Stimulated activated CD4-positive, alpha-beta T cell treated with anti-CD3 and anti-CD28 coated beads, Interleukin-2, amount 100 ng/mL, for 24 hours (primary cell): Measurements from ENCODE around the gene TNRC6C.

Experiments
- DNase-seq, 2 donors: peaks; one replicate each; pipeline ENCODE4 v3.0.0-alpha.2; 2020

Gene TNRC6C

GRCh38 chr17:78019367-78019975 lies 61.0 kb downstream of the TNRC6C start:
- no peak for DNase-seq

GRCh38 chr17:78019976-78020716 lies 61.6 kb downstream of the TNRC6C start:
- no peak for DNase-seq

GRCh38 chr17:78020717-78021108 lies 62.2 kb downstream of the TNRC6C start:
- DNase-seq = no peak

GRCh38 chr17:78022425-78022824 lies 63.9 kb downstream of the TNRC6C start:
- no peak for DNase-seq

- no peak for DNase-seq
These were observed 64.5 kb downstream of the TNRC6C start for GRCh38 chr17:78023042-78023441.

- no peak for DNase-seq
These were observed 67.9 kb downstream of the TNRC6C start for GRCh38 chr17:78026381-78026780.

GRCh38 chr17:78027121-78027520 lies 68.6 kb downstream of the TNRC6C start:
- DNase-seq = no peak

- no peak for DNase-seq
These were observed 71.2 kb downstream of the TNRC6C start for GRCh38 chr17:78029697-78030096.

GRCh38 chr17:78031435-78031834 lies 72.9 kb downstream of the TNRC6C start:
- no peak for DNase-seq

- DNase-seq = no peak
These were observed 73.7 kb downstream of the TNRC6C start for GRCh38 chr17:78032166-78032565.

GRCh38 chr17:78034429-78035091 lies 76.1 kb downstream of the TNRC6C start:
- DNase-seq = no peak

GRCh38 chr17:78037280-78037679 lies 78.8 kb downstream of the TNRC6C start:
- DNase-seq = no peak

GRCh38 chr17:78038748-78039288 lies 80.3 kb downstream of the TNRC6C start:
- DNase-seq = no peak

GRCh38 chr17:78039581-78039980 lies 81.1 kb downstream of the TNRC6C start:
- DNase-seq = no peak

- DNase-seq = peak; percentile 21 to 30
These were observed 82.2 kb downstream of the TNRC6C start for GRCh38 chr17:78040440-78041385.

GRCh38 chr17:78041386-78042179 lies 83.1 kb downstream of the TNRC6C start:
- no peak for DNase-seq

- DNase-seq = no peak
These were observed 84.0 kb downstream of the TNRC6C start for GRCh38 chr17:78042542-78042941.

GRCh38 chr17:78043031-78043430 lies 84.5 kb downstream of the TNRC6C start:
- no peak for DNase-seq

- DNase-seq = no peak
These were observed 85.9 kb downstream of the TNRC6C start for GRCh38 chr17:78044280-78044835.

GRCh38 chr17:78045316-78045715 lies 86.8 kb downstream of the TNRC6C start:
- DNase-seq = no peak

GRCh38 chr17:78046923-78047322 lies 88.4 kb downstream of the TNRC6C start:
- DNase-seq = no peak
